Hepatocyte (in vitro differentiated cells): ENCODE measurements around the gene IRF8.

Experiments
- EZH2 ChIP-seq: fragments of 200-600 bp; sonication (generic); IDR thresholded peaks from 2 replicates; pipeline ENCODE4 v1.6.1; 2016; ENCODE audit warnings: antibody characterized with exemption, mild to moderate bottlenecking, borderline replicate concordance
- TF ChIP-seq, protein P1 (sequence below): fragments of 200-600 bp; sonication (generic); IDR thresholded peaks from 2 replicates; pipeline ENCODE4 v1.5.1; 2016; ENCODE audit warnings: antibody characterized with exemption, mild to moderate bottlenecking; ENCODE audit not compliant: poor library complexity

DNA sequence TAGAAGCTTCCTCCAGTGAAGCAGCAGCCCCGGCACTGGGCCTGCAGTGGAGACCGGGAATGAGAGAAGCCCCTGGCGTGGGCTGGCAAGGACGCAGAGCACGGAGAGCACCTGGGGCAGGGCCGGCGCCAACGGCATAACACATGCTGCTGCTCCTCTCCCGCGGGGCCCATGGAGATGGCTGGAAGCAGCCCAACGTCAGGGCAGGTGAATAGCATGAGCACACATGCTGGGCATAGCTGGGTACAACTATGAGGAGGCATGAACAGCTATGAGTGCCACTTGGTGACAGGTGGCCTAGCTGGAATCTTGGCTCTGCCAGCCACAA lies 46.4 kb downstream of the IRF8 start:
- TF ChIP-seq EZH2 = no peak
- TF ChIP-seq, protein P1, sequence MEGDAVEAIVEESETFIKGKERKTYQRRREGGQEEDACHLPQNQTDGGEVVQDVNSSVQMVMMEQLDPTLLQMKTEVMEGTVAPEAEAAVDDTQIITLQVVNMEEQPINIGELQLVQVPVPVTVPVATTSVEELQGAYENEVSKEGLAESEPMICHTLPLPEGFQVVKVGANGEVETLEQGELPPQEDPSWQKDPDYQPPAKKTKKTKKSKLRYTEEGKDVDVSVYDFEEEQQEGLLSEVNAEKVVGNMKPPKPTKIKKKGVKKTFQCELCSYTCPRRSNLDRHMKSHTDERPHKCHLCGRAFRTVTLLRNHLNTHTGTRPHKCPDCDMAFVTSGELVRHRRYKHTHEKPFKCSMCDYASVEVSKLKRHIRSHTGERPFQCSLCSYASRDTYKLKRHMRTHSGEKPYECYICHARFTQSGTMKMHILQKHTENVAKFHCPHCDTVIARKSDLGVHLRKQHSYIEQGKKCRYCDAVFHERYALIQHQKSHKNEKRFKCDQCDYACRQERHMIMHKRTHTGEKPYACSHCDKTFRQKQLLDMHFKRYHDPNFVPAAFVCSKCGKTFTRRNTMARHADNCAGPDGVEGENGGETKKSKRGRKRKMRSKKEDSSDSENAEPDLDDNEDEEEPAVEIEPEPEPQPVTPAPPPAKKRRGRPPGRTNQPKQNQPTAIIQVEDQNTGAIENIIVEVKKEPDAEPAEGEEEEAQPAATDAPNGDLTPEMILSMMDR = no peak
